ENCODE data around the gene DOC2B.

DOC2B gene

DNA sequence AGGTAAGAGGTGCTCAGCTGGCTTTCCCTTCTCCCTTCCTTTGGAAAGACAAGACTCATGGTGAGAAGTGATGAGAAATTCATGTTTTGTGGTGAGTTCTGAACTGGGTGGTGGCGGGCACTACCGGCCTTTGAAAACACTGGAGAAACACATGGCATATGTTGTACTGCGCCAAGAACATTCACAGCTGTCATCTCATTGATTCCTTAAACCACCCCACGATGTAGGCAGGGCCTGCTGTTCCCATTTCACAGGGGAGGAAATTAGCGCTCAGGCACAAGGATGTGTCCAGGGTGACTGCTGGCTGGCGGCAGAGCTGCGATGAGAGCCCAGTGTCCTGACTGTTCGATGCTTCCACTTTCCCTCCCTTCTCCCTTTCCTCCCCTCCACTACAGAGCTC is 1.6 kb upstream of the DOC2B start:
- H4K91ac ChIP-seq (ENCODE audit: low read depth, low read length): no peak overlapping the region
- no peak overlapping the region for H3K23ac ChIP-seq (ENCODE audit: low read length)
- peaks cover 42% of the 10 kb centered on the region for H3K27me3 ChIP-seq (ENCODE audit: insufficient read depth, low read length)
- no peak overlapping the region for H2BK12ac ChIP-seq (ENCODE audit: low read length)
- no peak overlapping the region for H4K12ac ChIP-seq (ENCODE audit: low read depth, low read length)
- no peaks in the 10 kb centered on the region for H3K36me3 ChIP-seq (ENCODE audit: control insufficient read depth in 1 of 2, insufficient read depth in 2 of 2, low read length in 2 of 2)
- no peak overlapping the region for H3K4ac ChIP-seq (ENCODE audit: low read depth, low read length)
- no peak overlapping the region for H3K18ac ChIP-seq (ENCODE audit: low read length)
- H2BK120ac ChIP-seq (ENCODE audit: insufficient read depth, low read length, poor library complexity): no peak overlapping the region
- no peak for DNase-seq
- H3K4me2 ChIP-seq (ENCODE audit: low read length): no peak overlapping the region
- H3K4me1 ChIP-seq (ENCODE audit: control insufficient read depth in 1 of 2, insufficient read depth in 2 of 2, low read length in 2 of 2): peaks cover 0 to 5% of the 10 kb centered on the region in 2 experiments
- no peak overlapping the region for H3K27ac ChIP-seq (ENCODE audit: low read depth, low read length)
- no peaks in the 10 kb centered on the region for H3K79me2 ChIP-seq (ENCODE audit: control insufficient read depth, insufficient read depth, low read length, poor library complexity)
- no peak overlapping the region for H3K9ac ChIP-seq (ENCODE audit: low read length)
- no peaks in the 10 kb centered on the region for H3K79me1 ChIP-seq (ENCODE audit: low read length)
- H2AK5ac ChIP-seq (ENCODE audit: low read length): no peak overlapping the region
- no peak overlapping the region for H2AFZ ChIP-seq (ENCODE audit: insufficient read depth, low read length, poor library complexity)
- H4K8ac ChIP-seq (ENCODE audit: low read depth, low read length): no peak overlapping the region
- peaks cover 2% of the 10 kb centered on the region for H3K9me3 ChIP-seq (ENCODE audit: insufficient read depth, low read depth, low read length)
- no peak overlapping the region for H3K14ac ChIP-seq (ENCODE audit: low read length)
- H3K4me3 ChIP-seq (ENCODE audit: low read depth, low read length): no peak overlapping the region
- no CpG with 5 or more reads among the region's 8 CpGs for WGBS (ENCODE audit: extremely low coverage, insufficient coverage, insufficient read length)
- no peak overlapping the region for H2BK5ac ChIP-seq (ENCODE audit: low read depth, low read length, poor library complexity)

DNA sequence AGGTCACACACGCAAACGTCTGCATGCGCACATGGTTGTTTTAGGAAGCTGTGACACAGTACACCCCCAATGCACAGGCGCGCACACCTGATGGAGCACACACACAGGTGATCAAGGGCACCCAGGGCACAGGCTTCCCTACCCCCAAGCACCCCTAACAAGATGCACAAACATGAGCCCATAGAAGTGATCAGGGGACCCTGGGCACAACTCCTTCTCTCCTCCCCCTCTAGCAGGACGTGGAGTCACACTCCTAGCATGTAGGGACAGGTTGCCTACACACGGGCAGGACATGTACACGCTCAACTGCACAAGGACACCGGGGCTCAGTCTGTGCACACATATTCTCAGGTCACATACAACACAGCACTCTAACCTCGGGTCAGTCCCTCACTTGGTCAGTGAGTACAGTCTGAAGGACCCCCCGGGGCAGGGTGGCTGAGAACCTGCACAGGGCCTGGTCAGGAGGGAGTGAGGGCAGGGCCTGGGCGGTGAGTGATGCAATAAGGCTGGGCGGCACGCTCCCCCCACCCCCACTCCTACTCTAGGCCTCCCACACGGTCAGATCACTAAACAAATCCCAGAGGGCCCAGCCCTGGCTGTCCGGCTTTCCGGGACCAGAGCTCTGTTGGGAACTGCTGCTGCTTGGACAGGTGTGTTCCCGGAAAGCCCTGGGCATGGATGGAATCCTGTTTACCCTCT is 751 bp upstream of the DOC2B start:
- H4K8ac ChIP-seq (ENCODE audit: low read depth, low read length): no peak overlapping the region
- no peak overlapping the region for H2AK5ac ChIP-seq (ENCODE audit: low read length)
- H3K4me3 ChIP-seq (ENCODE audit: low read depth, low read length): peak overlapping the region; percentile 46
- H3K23ac ChIP-seq (ENCODE audit: low read length): peak overlapping the region; percentile 55
- H2AFZ ChIP-seq (ENCODE audit: insufficient read depth, low read length, poor library complexity): no peak overlapping the region
- no peak for DNase-seq
- H2BK5ac ChIP-seq (ENCODE audit: low read depth, low read length, poor library complexity): no peak overlapping the region
- no peak overlapping the region for H2BK120ac ChIP-seq (ENCODE audit: insufficient read depth, low read length, poor library complexity)
- H3K79me1 ChIP-seq (ENCODE audit: low read length): no peaks in the 10 kb centered on the region
- no peak overlapping the region for H3K27ac ChIP-seq (ENCODE audit: low read depth, low read length)
- H3K4me1 ChIP-seq (ENCODE audit: control insufficient read depth in 1 of 2, insufficient read depth in 2 of 2, low read length in 2 of 2): peaks cover 0 to 5% of the 10 kb centered on the region in 2 experiments
- no peak overlapping the region for H3K4ac ChIP-seq (ENCODE audit: low read depth, low read length)
- H2BK12ac ChIP-seq (ENCODE audit: low read length): no peak overlapping the region
- no peaks in the 10 kb centered on the region for H3K36me3 ChIP-seq (ENCODE audit: control insufficient read depth in 1 of 2, insufficient read depth in 2 of 2, low read length in 2 of 2)
- peaks cover 42% of the 10 kb centered on the region for H3K27me3 ChIP-seq (ENCODE audit: insufficient read depth, low read length)
- no peak overlapping the region for H3K14ac ChIP-seq (ENCODE audit: low read length)
- H4K12ac ChIP-seq (ENCODE audit: low read depth, low read length): no peak overlapping the region
- WGBS (ENCODE audit: extremely low coverage, insufficient coverage, insufficient read length): no CpG with 5 or more reads among the region's 18 CpGs
- H3K18ac ChIP-seq (ENCODE audit: low read length): no peak overlapping the region
- H4K91ac ChIP-seq (ENCODE audit: low read depth, low read length): no peak overlapping the region
- peak overlapping the region; percentile 61 for H3K4me2 ChIP-seq (ENCODE audit: low read length)
- no peaks in the 10 kb centered on the region for H3K79me2 ChIP-seq (ENCODE audit: control insufficient read depth, insufficient read depth, low read length, poor library complexity)
- H3K9me3 ChIP-seq (ENCODE audit: insufficient read depth, low read depth, low read length): peaks cover 2% of the 10 kb centered on the region
- H3K9ac ChIP-seq (ENCODE audit: low read length): peak overlapping the region; percentile 73

DNA sequence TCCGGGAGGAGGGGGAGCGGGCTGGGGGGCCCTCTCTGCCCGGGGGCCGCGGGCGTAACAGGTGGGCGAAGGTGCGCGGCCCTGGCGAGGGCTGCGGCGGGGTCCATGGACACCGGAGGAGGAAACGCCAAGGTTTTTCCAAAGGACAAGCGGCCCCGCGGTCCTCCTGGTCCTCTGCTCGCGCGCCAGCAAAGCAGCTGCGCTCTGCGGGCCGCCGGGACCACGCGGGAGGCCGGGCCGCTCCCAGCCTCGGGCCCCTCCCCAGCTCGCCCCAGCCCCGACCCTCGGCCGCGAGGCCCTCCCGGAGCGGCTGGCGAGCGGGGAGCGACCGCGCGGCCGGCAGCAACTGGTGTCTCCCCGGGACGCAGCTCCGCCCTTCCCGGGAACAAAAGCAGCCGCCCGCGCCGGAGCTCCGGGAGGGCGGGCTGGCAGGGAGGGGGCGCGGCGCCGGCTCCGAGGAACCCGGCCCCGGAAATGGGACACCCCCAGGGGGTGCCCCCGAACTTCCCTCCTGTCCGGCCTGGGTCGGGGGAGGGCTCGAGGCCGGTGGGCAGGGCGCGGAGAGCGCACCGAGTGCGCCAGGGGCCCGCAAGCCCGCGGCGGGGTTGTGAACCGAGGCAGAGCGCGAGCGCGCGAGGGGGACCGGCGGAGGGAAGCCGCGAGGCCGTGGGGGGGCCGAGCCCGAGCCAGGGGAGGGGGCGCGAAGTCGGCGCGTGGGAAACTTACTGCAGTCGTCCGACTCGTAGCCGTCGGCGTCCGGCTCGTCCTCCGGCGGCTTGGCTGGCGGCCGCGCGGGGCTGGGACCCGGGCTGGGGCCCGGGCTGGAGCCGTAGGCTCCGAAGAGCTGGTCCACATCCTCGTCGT is 837 bp downstream of the DOC2B start:
- H3K9me3 ChIP-seq (ENCODE audit: insufficient read depth, low read depth, low read length): peaks cover 2% of the 10 kb centered on the region
- H3K4ac ChIP-seq (ENCODE audit: low read depth, low read length): no peak overlapping the region
- no peak overlapping the region for H3K23ac ChIP-seq (ENCODE audit: low read length)
- no peak overlapping the region for H3K9ac ChIP-seq (ENCODE audit: low read length)
- no peak overlapping the region for H3K4me3 ChIP-seq (ENCODE audit: low read depth, low read length)
- H3K79me2 ChIP-seq (ENCODE audit: control insufficient read depth, insufficient read depth, low read length, poor library complexity): no peaks in the 10 kb centered on the region
- H3K79me1 ChIP-seq (ENCODE audit: low read length): no peaks in the 10 kb centered on the region
- no peak overlapping the region for H3K18ac ChIP-seq (ENCODE audit: low read length)
- peaks cover 0 to 5% of the 10 kb centered on the region in 2 experiments for H3K4me1 ChIP-seq (ENCODE audit: control insufficient read depth in 1 of 2, insufficient read depth in 2 of 2, low read length in 2 of 2)
- no peak overlapping the region for H4K91ac ChIP-seq (ENCODE audit: low read depth, low read length)
- H2AK5ac ChIP-seq (ENCODE audit: low read length): no peak overlapping the region
- no peaks in the 10 kb centered on the region for H3K36me3 ChIP-seq (ENCODE audit: control insufficient read depth in 1 of 2, insufficient read depth in 2 of 2, low read length in 2 of 2)
- peak overlapping the region; percentile 52 for H3K4me2 ChIP-seq (ENCODE audit: low read length)
- no peak overlapping the region for H3K27ac ChIP-seq (ENCODE audit: low read depth, low read length)
- WGBS (ENCODE audit: extremely low coverage, insufficient coverage, insufficient read length): no CpG with 5 or more reads among the region's 112 CpGs
- H2BK5ac ChIP-seq (ENCODE audit: low read depth, low read length, poor library complexity): no peak overlapping the region
- H3K27me3 ChIP-seq (ENCODE audit: insufficient read depth, low read length): peaks cover 42% of the 10 kb centered on the region
- H3K14ac ChIP-seq (ENCODE audit: low read length): no peak overlapping the region
- no peak overlapping the region for H2AFZ ChIP-seq (ENCODE audit: insufficient read depth, low read length, poor library complexity)
- H2BK12ac ChIP-seq (ENCODE audit: low read length): no peak overlapping the region
- H4K8ac ChIP-seq (ENCODE audit: low read depth, low read length): no peak overlapping the region
- no peak overlapping the region for H4K12ac ChIP-seq (ENCODE audit: low read depth, low read length)
- no peak for DNase-seq
- H2BK120ac ChIP-seq (ENCODE audit: insufficient read depth, low read length, poor library complexity): no peak overlapping the region

DNA sequence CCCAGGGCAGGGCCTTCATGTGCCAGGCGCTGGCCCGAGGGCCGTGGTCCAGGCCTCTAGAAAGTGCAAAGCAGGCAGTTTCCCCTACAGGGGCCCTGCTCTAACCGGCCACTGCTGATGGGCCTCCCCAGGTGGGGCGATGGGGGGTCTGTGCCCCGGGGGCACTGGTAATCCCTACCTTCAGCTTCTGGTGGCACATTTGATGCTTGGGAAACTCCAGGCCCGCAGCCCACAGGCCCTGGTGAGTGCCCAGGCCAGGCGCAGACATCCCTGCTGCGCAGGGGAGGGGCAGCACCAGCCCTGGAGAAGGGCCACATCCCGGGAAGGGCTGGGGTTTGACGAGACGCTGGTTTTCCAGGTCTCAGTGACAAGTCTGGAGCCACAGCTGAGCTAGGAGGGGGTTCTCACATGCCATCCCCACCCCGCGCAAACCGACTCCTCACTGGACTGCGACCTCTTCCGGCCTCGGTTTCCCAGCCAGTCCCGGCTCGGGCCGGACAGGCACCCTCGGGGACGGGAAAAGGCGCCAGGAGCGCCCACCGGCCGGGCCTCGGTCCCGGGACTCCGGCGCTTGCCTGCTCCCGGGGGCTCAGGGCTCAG is 1.6 kb downstream of the DOC2B start:
- Histone ChIP-seq H2BK12ac (ENCODE audit: low read length) (no peak overlapping the region), H3K4me3 (ENCODE audit: low read depth, low read length) (no peak overlapping the region), H3K9ac (ENCODE audit: low read length) (no peak overlapping the region), H4K12ac (ENCODE audit: low read depth, low read length) (no peak overlapping the region), H3K27ac (ENCODE audit: low read depth, low read length) (no peak overlapping the region), H3K4me2 (ENCODE audit: low read length) (peak overlapping the region; percentile 52), H4K8ac (ENCODE audit: low read depth, low read length) (no peak overlapping the region), H3K79me2 (ENCODE audit: control insufficient read depth, insufficient read depth, low read length, poor library complexity) (no peaks in the 10 kb centered on the region), H3K18ac (ENCODE audit: low read length) (no peak overlapping the region), H3K27me3 (ENCODE audit: insufficient read depth, low read length) (peaks cover 42% of the 10 kb centered on the region), H4K91ac (ENCODE audit: low read depth, low read length) (no peak overlapping the region), H2BK5ac (ENCODE audit: low read depth, low read length, poor library complexity) (no peak overlapping the region), H3K36me3 (ENCODE audit: control insufficient read depth in 1 of 2, insufficient read depth in 2 of 2, low read length in 2 of 2) (no peaks in the 10 kb centered on the region), H3K4me1 (ENCODE audit: control insufficient read depth in 1 of 2, insufficient read depth in 2 of 2, low read length in 2 of 2) (peaks cover 0 to 5% of the 10 kb centered on the region in 2 experiments), H3K23ac (ENCODE audit: low read length) (no peak overlapping the region), H3K9me3 (ENCODE audit: insufficient read depth, low read depth, low read length) (peaks cover 2% of the 10 kb centered on the region), H2AK5ac (ENCODE audit: low read length) (no peak overlapping the region), H2AFZ (ENCODE audit: insufficient read depth, low read length, poor library complexity) (no peak overlapping the region), H2BK120ac (ENCODE audit: insufficient read depth, low read length, poor library complexity) (no peak overlapping the region), H3K14ac (ENCODE audit: low read length) (no peak overlapping the region), H3K79me1 (ENCODE audit: low read length) (no peaks in the 10 kb centered on the region), H3K4ac (ENCODE audit: low read depth, low read length) (no peak overlapping the region)
- no CpG with 5 or more reads among the region's 32 CpGs for WGBS (ENCODE audit: extremely low coverage, insufficient coverage, insufficient read length)
- DNase-seq: no peak
